Pons (tissue), 1 donor: ENCODE measurements around the gene ISG15.
A peak's percentile ranks its signal among the peaks of the same experiment; 100 is the strongest.

ENCODE experiments used
- DNase-seq: peaks from one replicate; pipeline ENCODE4 v3.0.0-alpha.2; 2016; ENCODE audit warnings: low spot score

ISG15 gene

GRCh38 chr1:1030867-1031658, 17.8 kb downstream of the ISG15 start:
- peak; percentile 52 for DNase-seq

GRCh38 chr1:1031659-1032235, 18.4 kb downstream of the ISG15 start:
- no peak for DNase-seq

- DNase-seq: no peak
Observed at GRCh38 chr1:1032424-1032823, 19.1 kb downstream of the ISG15 start.

GRCh38 chr1:1033009-1033587, 19.8 kb downstream of the ISG15 start:
- peak; percentile 70 for DNase-seq

GRCh38 chr1:1033731-1034438, 20.6 kb downstream of the ISG15 start:
- no peak for DNase-seq

- DNase-seq: no peak
Observed at GRCh38 chr1:1034439-1034781, 21.1 kb downstream of the ISG15 start.

- DNase-seq: no peak
Observed at GRCh38 chr1:1035291-1035943, 22.1 kb downstream of the ISG15 start.

- no peak for DNase-seq
Observed at GRCh38 chr1:1037366-1038327, 24.4 kb downstream of the ISG15 start.

GRCh38 chr1:1038694-1039093, 25.4 kb downstream of the ISG15 start:
- DNase-seq: no peak

GRCh38 chr1:1039145-1039910, 26.0 kb downstream of the ISG15 start:
- no peak for DNase-seq

- no peak for DNase-seq
Observed at GRCh38 chr1:1040004-1040991, 27.0 kb downstream of the ISG15 start.

- no peak for DNase-seq
Observed at GRCh38 chr1:1041092-1041523, 27.8 kb downstream of the ISG15 start.

GRCh38 chr1:1041873-1042272, 28.6 kb downstream of the ISG15 start:
- no peak for DNase-seq

- DNase-seq: no peak
Observed at GRCh38 chr1:1042835-1043234, 29.5 kb downstream of the ISG15 start.

GRCh38 chr1:1043411-1043810, 30.1 kb downstream of the ISG15 start:
- no peak for DNase-seq

GRCh38 chr1:1043921-1044320, 30.6 kb downstream of the ISG15 start:
- DNase-seq: no peak

- DNase-seq: no peak
Observed at GRCh38 chr1:1044455-1045078, 31.3 kb downstream of the ISG15 start.

GRCh38 chr1:1045129-1045528, 31.8 kb downstream of the ISG15 start:
- no peak for DNase-seq

GRCh38 chr1:1046243-1046642, 32.9 kb downstream of the ISG15 start:
- no peak for DNase-seq
